SW 1271 (cell line): ENCODE data around the gene SLC32A1.
A peak's percentile ranks its signal among the peaks of the same experiment; 100 is the strongest.

Source experiments
- DNase-seq, 2 experiments: peaks; one replicate each; lab custom pipeline; 2025; lab: John Stamatoyannopoulos, UW

Gene SLC32A1, protein sequence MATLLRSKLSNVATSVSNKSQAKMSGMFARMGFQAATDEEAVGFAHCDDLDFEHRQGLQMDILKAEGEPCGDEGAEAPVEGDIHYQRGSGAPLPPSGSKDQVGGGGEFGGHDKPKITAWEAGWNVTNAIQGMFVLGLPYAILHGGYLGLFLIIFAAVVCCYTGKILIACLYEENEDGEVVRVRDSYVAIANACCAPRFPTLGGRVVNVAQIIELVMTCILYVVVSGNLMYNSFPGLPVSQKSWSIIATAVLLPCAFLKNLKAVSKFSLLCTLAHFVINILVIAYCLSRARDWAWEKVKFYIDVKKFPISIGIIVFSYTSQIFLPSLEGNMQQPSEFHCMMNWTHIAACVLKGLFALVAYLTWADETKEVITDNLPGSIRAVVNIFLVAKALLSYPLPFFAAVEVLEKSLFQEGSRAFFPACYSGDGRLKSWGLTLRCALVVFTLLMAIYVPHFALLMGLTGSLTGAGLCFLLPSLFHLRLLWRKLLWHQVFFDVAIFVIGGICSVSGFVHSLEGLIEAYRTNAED

GRCh38 chr20:38723848-38724625 is at the start of gene SLC32A1:
Gene SLC32A1 (plus strand): TSS chr20:38724486. CDS start chr20:38724725, 239 bp downstream.
- no peak for DNase-seq

GRCh38 chr20:38674765-38675133 is 49.5 kb upstream of the SLC32A1 start:
- DNase-seq = no peak

GRCh38 chr20:38676576-38676975 is 47.7 kb upstream of the SLC32A1 start:
- no peak for DNase-seq

- DNase-seq = no peak
Observed at GRCh38 chr20:38680500-38681306, 43.6 kb upstream of the SLC32A1 start.

DNA sequence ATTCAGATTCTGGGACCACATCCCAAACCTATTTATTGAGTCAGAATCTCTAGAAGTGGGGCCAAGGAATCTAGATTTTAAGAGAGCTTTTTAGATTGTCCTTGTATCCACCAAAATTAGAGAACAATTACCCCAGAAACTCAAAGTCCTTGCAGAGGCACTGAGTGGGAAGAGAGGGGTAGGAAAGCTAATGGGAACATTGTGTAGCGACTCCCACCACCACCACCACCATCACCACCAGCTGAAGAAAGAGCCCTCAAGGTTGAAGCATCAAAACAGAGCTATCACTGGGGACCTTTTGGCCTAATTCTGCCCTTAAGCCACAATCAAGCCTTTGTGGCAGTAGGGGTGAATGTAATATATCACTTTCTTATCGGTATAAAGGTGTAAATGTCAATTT is 39.0 kb upstream of the SLC32A1 start:
- DNase-seq = no peak

DNA sequence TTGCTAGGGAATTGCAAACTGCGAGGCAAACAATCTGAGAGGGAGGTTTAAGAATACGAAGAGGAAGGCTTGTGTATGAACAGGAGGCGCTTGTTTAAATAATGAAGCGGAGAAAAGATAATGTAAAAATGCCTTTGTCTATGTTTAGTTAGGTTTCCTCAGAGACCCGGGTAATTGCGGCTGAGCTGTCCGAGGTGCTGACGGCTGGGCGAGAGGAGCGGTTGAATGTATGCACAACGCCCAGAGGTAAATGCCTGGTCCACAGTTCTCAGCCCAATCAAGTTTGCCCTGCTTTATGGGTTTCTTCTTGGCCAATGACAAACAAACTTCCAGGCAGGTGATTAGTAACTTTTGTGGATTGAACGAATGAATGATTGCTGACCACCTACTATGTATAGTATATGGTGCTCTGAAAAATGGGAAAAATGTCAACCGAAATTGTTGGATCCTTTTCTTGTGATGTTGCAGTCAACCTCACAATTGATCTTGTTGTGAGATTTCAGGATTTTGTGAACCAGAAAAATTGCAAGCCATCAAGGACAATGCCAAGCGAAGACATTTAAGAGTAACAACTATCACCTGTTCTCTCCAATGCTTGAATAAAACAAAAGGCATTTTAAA is 38.3 kb upstream of the SLC32A1 start:
- no peak for DNase-seq

- DNase-seq = peak in 1 of 2 experiments; percentile 38
Observed at GRCh38 chr20:38692436-38693411, 31.6 kb upstream of the SLC32A1 start.

GRCh38 chr20:38697306-38697705 is 27.0 kb upstream of the SLC32A1 start:
- no peak for DNase-seq

DNA sequence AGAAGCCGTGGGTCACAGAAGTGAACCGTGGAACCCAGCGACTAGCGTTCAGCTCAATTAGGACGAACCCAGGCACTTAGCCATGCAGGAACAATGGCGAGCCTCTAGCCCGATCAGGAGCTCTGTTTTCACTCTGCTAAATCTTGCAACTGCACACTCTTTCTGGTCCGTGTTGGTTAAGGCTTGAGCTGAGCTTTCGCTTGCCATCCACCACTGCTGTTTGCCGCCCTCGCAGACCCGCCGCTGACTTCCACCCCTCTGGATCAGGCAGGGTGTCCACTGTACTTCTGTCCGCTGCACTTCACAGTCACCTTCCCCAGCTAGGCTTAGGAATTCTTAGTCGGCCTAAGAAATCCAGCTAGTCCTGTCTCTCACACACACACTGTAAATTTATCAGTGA is 25.7 kb upstream of the SLC32A1 start:
- DNase-seq = no peak

- DNase-seq = no peak
Observed at GRCh38 chr20:38700141-38700540, 24.1 kb upstream of the SLC32A1 start.

DNA sequence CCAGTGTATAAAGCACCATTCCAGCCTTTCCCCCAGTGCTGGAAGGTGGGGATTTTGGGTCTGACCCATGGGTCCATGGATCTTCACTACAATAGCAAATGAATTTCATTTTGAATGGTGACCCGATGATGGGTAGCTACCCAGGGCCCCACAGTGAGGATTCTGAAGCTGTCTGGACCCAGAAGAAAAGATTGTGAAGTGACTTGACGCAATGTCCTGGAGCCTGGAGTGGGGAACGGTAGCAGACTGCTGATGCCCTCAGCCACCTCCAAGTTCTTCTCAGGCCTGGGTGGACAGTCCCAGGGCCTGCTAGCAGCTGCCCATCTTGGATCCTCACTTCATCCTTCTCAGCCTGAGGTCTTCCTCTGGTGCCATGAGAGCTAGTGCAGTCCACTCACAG is 23.4 kb upstream of the SLC32A1 start:
- no peak for DNase-seq

DNA sequence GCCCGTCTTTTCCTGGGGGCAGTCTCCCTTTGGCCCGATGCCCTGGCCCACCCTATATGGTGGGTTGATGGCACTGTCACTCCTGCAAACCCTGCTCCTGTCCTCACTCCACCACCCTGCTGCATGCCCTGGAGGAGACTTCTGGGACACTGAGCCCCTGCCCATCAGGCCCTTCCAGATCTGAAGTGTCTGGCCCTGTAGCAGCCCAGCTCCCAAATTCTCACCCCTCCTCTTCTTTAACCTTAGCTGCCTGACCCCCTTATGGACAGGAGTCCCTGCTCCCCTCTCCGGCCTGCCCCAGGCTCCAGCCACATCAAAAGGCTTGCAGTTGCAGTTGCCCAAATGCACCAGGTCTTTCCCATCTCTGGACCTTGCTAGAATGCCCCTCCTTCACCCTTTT is 20.8 kb upstream of the SLC32A1 start:
- DNase-seq = no peak

DNA sequence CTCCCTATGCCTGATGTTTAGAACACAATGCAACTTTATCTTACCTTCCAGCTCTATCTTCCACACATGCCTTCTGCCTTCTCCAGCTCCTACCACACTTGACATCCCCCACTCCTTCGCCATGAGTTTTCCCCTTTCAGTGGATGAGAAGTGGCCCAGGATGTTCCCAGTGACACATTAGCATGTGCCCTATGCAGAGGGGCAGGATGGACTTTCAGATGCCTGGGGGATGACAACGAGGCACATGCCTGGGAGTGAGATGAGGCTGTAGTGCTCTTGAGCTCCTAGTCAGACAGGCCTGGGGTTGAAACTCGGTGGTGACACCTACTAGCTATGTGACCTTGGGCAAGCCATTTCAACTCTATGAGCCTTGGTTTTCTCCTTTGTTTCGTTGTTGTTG is 20.1 kb upstream of the SLC32A1 start:
- no peak for DNase-seq

- DNase-seq = no peak
Observed at GRCh38 chr20:38706509-38706908, 17.8 kb upstream of the SLC32A1 start.

- DNase-seq = no peak
Observed at GRCh38 chr20:38714308-38714707, 10.0 kb upstream of the SLC32A1 start.

GRCh38 chr20:38715646-38716045 is 8.6 kb upstream of the SLC32A1 start:
- DNase-seq = no peak

- no peak for DNase-seq
Observed at GRCh38 chr20:38722683-38723016, 1.6 kb upstream of the SLC32A1 start.

GRCh38 chr20:38723017-38723847 is 1.1 kb upstream of the SLC32A1 start:
- DNase-seq = no peak

- no peak for DNase-seq
Observed at GRCh38 chr20:38724626-38725147, 401 bp downstream of the SLC32A1 start.
